Left ventricle myocardium superior (tissue), 1 donor: ENCODE results near the gene FAM184B. TPM values are rescaled to one million over a fixed set of nuclear protein-coding genes. Genes with fewer than 3 reads are reported as not detected.

Experiments used
- ATAC-seq: fragments of 200-7000 bp; cut with Tn5 transposase; one replicate; pipeline ENCODE4 v1.9.1; 2020; ENCODE audit warnings: mild to moderate bottlenecking, moderate library complexity
- DNase-seq: peaks from one replicate; pipeline ENCODE4 v3.0.0-alpha.2; 2020
- intact Hi-C: fragments of 100-400 bp; cut with micrococcal nuclease; formaldehyde crosslinking; loops from one replicate; pipeline ENCODE4 v1.11.0; 2022
- total RNA-seq: library from RNA; stranded (reverse); fragmentation: NEBNext Ultra II Directional; extraction: Animal tissue kit (Norgen Biotek cat#: 25700); gene quantifications from one replicate; pipeline ENCODE4 v1.2.1, GENCODE V29; 2021
- donor health status: DM: no; HTN: yes; CAD: no; lungs with severe emphysema.

The FAM184B gene
- total RNA-seq, 1 donor from 2014 or later, result not detected

GRCh38 chr4:17785858-17786257 is 4.4 kb upstream of the FAM184B start:
- intact Hi-C loops, result no loop called here
- DNase-seq (no peak), ATAC-seq (no peak)

- DNase-seq (no peak), ATAC-seq (no peak)
- intact Hi-C loops, result no loop called here
Observed at GRCh38 chr4:17780501-17781299, 721 bp downstream of the FAM184B start.

- intact Hi-C loops, result no loop called here
- DNase-seq (no peak), ATAC-seq (no peak)
Observed at GRCh38 chr4:17778431-17778830, 3.0 kb downstream of the FAM184B start.

- ATAC-seq (no peak), DNase-seq (no peak)
- intact Hi-C loops, result no loop called here
Observed at GRCh38 chr4:17773135-17773698, 8.2 kb downstream of the FAM184B start.

- ATAC-seq, result peak; percentile 25
- DNase-seq, result no peak
- intact Hi-C loops, result no loop called here
Observed at GRCh38 chr4:17771284-17771908, 10.0 kb downstream of the FAM184B start.

- intact Hi-C loops, result no loop called here
- DNase-seq (no peak), ATAC-seq (no peak)
Observed at GRCh38 chr4:17770845-17771244, 10.6 kb downstream of the FAM184B start.

GRCh38 chr4:17769406-17770174 is 11.8 kb downstream of the FAM184B start:
- ATAC-seq, result no peak
- no peak for DNase-seq
- intact Hi-C loops, result no loop called here

- intact Hi-C loops, result no loop called here
- DNase-seq (no peak), ATAC-seq (no peak)
Observed at GRCh38 chr4:17766826-17767458, 14.5 kb downstream of the FAM184B start.

- no peak for ATAC-seq
- no peak for DNase-seq
- intact Hi-C loops, result no loop called here
Observed at GRCh38 chr4:17765514-17766286, 15.7 kb downstream of the FAM184B start.

- no peak for DNase-seq
- intact Hi-C loops, result no loop called here
- ATAC-seq, result no peak
Observed at GRCh38 chr4:17763931-17764330, 17.5 kb downstream of the FAM184B start.

GRCh38 chr4:17763416-17763815 is 18.0 kb downstream of the FAM184B start:
- DNase-seq (no peak), ATAC-seq (no peak)
- intact Hi-C loops, result no loop called here

GRCh38 chr4:17762726-17763125 is 18.7 kb downstream of the FAM184B start:
- ATAC-seq (no peak), DNase-seq (no peak)
- intact Hi-C loops, result no loop called here

- intact Hi-C loops, result no loop called here
- DNase-seq (no peak), ATAC-seq (no peak)
Observed at GRCh38 chr4:17761062-17761461, 20.4 kb downstream of the FAM184B start.

- no peak for DNase-seq
- ATAC-seq, result no peak
- intact Hi-C loops, result no loop called here
Observed at GRCh38 chr4:17760626-17761025, 20.8 kb downstream of the FAM184B start.

- ATAC-seq, result no peak
- no peak for DNase-seq
- intact Hi-C loops, result no loop called here
Observed at GRCh38 chr4:17758485-17758884, 22.9 kb downstream of the FAM184B start.

- no peak for ATAC-seq
- DNase-seq, result no peak
- intact Hi-C loops, result no loop called here
Observed at GRCh38 chr4:17757621-17758020, 23.8 kb downstream of the FAM184B start.

- intact Hi-C loops, result no loop called here
- ATAC-seq (no peak), DNase-seq (no peak)
Observed at GRCh38 chr4:17753646-17754045, 27.8 kb downstream of the FAM184B start.

- DNase-seq, result no peak
- intact Hi-C loops, result no loop called here
- ATAC-seq, result no peak
Observed at GRCh38 chr4:17740702-17741101, 40.7 kb downstream of the FAM184B start.

- DNase-seq (no peak), ATAC-seq (no peak)
- intact Hi-C loops, result no loop called here
Observed at GRCh38 chr4:17736484-17736883, 44.9 kb downstream of the FAM184B start.
